Adrenal gland (tissue), 12 donors: ENCODE results near the gene MINDY4. TPM values are rescaled to one million over a fixed set of nuclear protein-coding genes. Genes with fewer than 3 reads are reported as not detected.
"Not testable (repeated sequence)": the region's sequence is repeated elsewhere in the genome, so short reads cannot be mapped to it uniquely, and the experiment has no call there.

ENCODE experiments used
- DNase-seq, 7 donors: peaks; one replicate each; pipeline ENCODE4 v3.0.0-alpha.2; 2019 to 2020
- H3K27ac ChIP-seq, 5 donors: fragments of 200-600 bp; sonication (generic) in 4 of 5; 1 replicate in 3 of 5; 2 replicates in 2 of 5; pipeline versions ENCODE4 v1.5.1 to v1.8.0; 2016 to 2020; ENCODE audit warnings: mild to moderate bottlenecking in 1 of 5
- H3K27me3 ChIP-seq: fragments of 200-600 bp; 2 replicates; pipeline ENCODE4 v1.8.0; 2021
- H3K36me3 ChIP-seq, 2 donors: fragments of 200-600 bp; replicated peaks in 1 of 2; 1 replicate in 1 of 2; 2 replicates in 1 of 2; pipeline versions ENCODE4 v1.5.1 to v1.8.0; 2018 to 2022
- H3K4me1 ChIP-seq, 2 donors: fragments of 200-600 bp; replicated peaks in 1 of 2; 1 replicate in 1 of 2; 2 replicates in 1 of 2; pipeline versions ENCODE4 v1.5.1 to v1.8.0; 2018 to 2021
- H3K4me3 ChIP-seq, 4 donors: fragments of 200-600 bp; sonication (generic) in 3 of 4; one replicate each; pipeline ENCODE4 v1.5.1; 2016 to 2018
- H3K9me3 ChIP-seq, 3 donors: fragments of 200-600 bp; sonication (generic) in 1 of 3; replicated peaks in 1 of 3; 1 replicate in 2 of 3; 2 replicates in 1 of 3; pipeline versions ENCODE4 v1.5.1 to v1.8.0; 2016 to 2021
- CTCF ChIP-seq, 6 experiments: fragments of 450-650 bp in 4 of 6; fragments of 200-600 bp in 2 of 6; sonication (generic) in 1 of 6; IDR thresholded peaks; 1 replicate in 5 of 6; 2 replicates in 1 of 6; pipeline versions ENCODE4 v1.5.1 to v1.8.0; 2016 to 2021; ENCODE audit warnings: antibody characterized with exemption in 6 of 6, mild to moderate bottlenecking in 2 of 6, moderate library complexity in 1 of 6
- POLR2A ChIP-seq, 2 donors: fragments of 450-650 bp; IDR thresholded peaks; one replicate each; pipeline ENCODE4 v1.6.1; 2017; ENCODE audit warnings: antibody characterized with exemption in 2 of 2, mild to moderate bottlenecking in 2 of 2, moderate library complexity in 1 of 2
- WGBS, 4 donors: extraction: QIAGEN DNeasy Blood & Tissue Kit in 2 of 4; methylation state at CpG; one replicate each; pipeline versions ENCODE4 v1.1.5 to v1.1.7; 2013 to 2017; 5-methylcytosine and 5-hydroxymethylcytosine counted together
- intact Hi-C, 2 donors: fragments of 100-400 bp; cut with DNase I; formaldehyde crosslinking; loops; one replicate each; pipeline versions ENCODE4 v1.14.1 to v1.15.0; 2022 to 2023
- polyA plus RNA-seq, 3 donors: library from polyadenylated mRNA; stranded (reverse); fragments of 200-250 nt in 2 of 3; fragments of 350-450 nt in 1 of 3; fragmentation: Illumina TruSeq in 1 of 3; extraction: RNeasy Lipid Tissue Mini Kit (QIAGEN cat#74804) in 1 of 3; gene quantifications; one replicate each; pipeline ENCODE4 v1.2.3, GENCODE V29; 2013 to 2014
- total RNA-seq, 9 donors: library from RNA; depleted of rRNA in 4 of 9; stranded (reverse); fragments of >200 nt in 4 of 9; fragments of 120-200 nt in 1 of 9; fragmentation: NEBNext Ultra II Directional in 1 of 9; extraction: Animal tissue kit (Norgen Biotek cat#: 25700) in 1 of 9; gene quantifications; one replicate each; pipeline versions ENCODE4 v1.1.0 to v1.2.4, GENCODE V29; 2013 to 2023
- donor health status: healthy with polysubstance abuse.
- donor health status: Bipolar disorder and iron deficiency.
- donor health status: DM: yes; HTN: yes; CAD: no.
- donor health status: DM: no; HTN: no; CAD: no.
- donor health status: DM: no; HTN: no; CAD: no.
- donor health status: DM: yes; HTN: yes; CAD: no.

MINDY4 gene
- total and polyA plus RNA-seq, 12 donors, result 4.8 to 19.9 (median 7.3) TPM

GRCh38 chr7:30831227-30831626 lies 60.0 kb downstream of the MINDY4 start:
- peaks cover 0 to 3% (median 0%) of the 10 kb centered on the region in 3 donors for H3K9me3 ChIP-seq
- intact Hi-C loops, result no loop called here
- DNase-seq, result no peak
- H3K36me3 ChIP-seq, result peaks cover 0 to 6% of the 10 kb centered on the region in 2 donors
- no peak overlapping the region for H3K4me3 ChIP-seq
- TF ChIP-seq CTCF (IDR thresholded peaks at IDR 0.05) (no peak), POLR2A (IDR thresholded peaks at IDR 0.05) (no peak)
- WGBS, 4 donors, result 83 to 93% (median 89%) methylated on average over 2 of the region's 2 CpGs
- H3K27ac ChIP-seq, result no peak overlapping the region
- H3K27me3 ChIP-seq, result no peaks in the 10 kb centered on the region
- no peaks in the 10 kb centered on the region for H3K4me1 ChIP-seq

- no peak overlapping the region for H3K4me3 ChIP-seq
- H3K36me3 ChIP-seq, result peaks cover 0 to 6% of the 10 kb centered on the region in 2 donors
- no peaks in the 10 kb centered on the region for H3K27me3 ChIP-seq
- 84 to 92% (median 91%) methylated on average over 5 of the region's 5 CpGs for WGBS, 4 donors
- H3K4me1 ChIP-seq, result no peaks in the 10 kb centered on the region
- intact Hi-C loops, result no loop called here
- peaks cover 0 to 3% (median 0%) of the 10 kb centered on the region in 3 donors for H3K9me3 ChIP-seq
- DNase-seq, result peak in 1 of 7 donors; percentile 15
- no peak overlapping the region for H3K27ac ChIP-seq
- TF ChIP-seq POLR2A (IDR thresholded peaks at IDR 0.05) (no peak), CTCF (IDR thresholded peaks at IDR 0.05) (no peak)
Measured at GRCh38 chr7:30831936-30832335, 60.7 kb downstream of the MINDY4 start.

GRCh38 chr7:30834017-30834674 lies 62.9 kb downstream of the MINDY4 start:
- 87 to 96% (median 91%) methylated on average over 6 of the region's 6 CpGs for WGBS, 4 donors
- H3K9me3 ChIP-seq, DNase-seq, H3K36me3 ChIP-seq, H3K4me3 ChIP-seq, H3K27me3 ChIP-seq, intact Hi-C loops, H3K27ac ChIP-seq, H3K4me1 ChIP-seq: not testable (repeated sequence)

- no peaks in the 10 kb centered on the region for H3K27me3 ChIP-seq
- DNase-seq, result no peak
- H3K27ac ChIP-seq, result no peak overlapping the region
- WGBS, 4 donors, result 94 to 100% (median 97%) methylated on average over 2 to 6 of the region's 6 CpGs
- H3K36me3 ChIP-seq, result peaks cover 0 to under 1% of the 10 kb centered on the region in 2 donors
- intact Hi-C loops, result no loop called here
- H3K9me3 ChIP-seq, result peaks cover 0 to 3% (median 0%) of the 10 kb centered on the region in 3 donors
- H3K4me3 ChIP-seq, result no peak overlapping the region
- TF ChIP-seq CTCF (IDR thresholded peaks at IDR 0.05), result no peak
- no peak for TF ChIP-seq POLR2A (IDR thresholded peaks at IDR 0.05)
- H3K4me1 ChIP-seq, result no peaks in the 10 kb centered on the region
Measured at GRCh38 chr7:30835396-30835915, 64.2 kb downstream of the MINDY4 start.

- H3K4me1 ChIP-seq, result no peaks in the 10 kb centered on the region
- H3K9me3 ChIP-seq, result peaks cover 0 to 3% (median 0%) of the 10 kb centered on the region in 3 donors
- intact Hi-C loops, result no loop called here
- WGBS, 4 donors, result 81 to 90% (median 83%) methylated on average over 7 of the region's 7 CpGs
- peaks cover 0 to 3% of the 10 kb centered on the region in 2 donors for H3K36me3 ChIP-seq
- peak in 2 of 7 donors; percentile 5 to 20 for DNase-seq
- H3K4me3 ChIP-seq, result no peak overlapping the region
- TF ChIP-seq POLR2A (IDR thresholded peaks at IDR 0.05) (no peak), CTCF (IDR thresholded peaks at IDR 0.05) (no peak)
- no peak overlapping the region for H3K27ac ChIP-seq
- no peaks in the 10 kb centered on the region for H3K27me3 ChIP-seq
Measured at GRCh38 chr7:30836991-30837390, 65.8 kb downstream of the MINDY4 start.
